Measurements from ENCODE around the gene MAZ. TPM values are rescaled to one million over a fixed set of nuclear protein-coding genes. Genes with fewer than 3 reads are reported as not detected.

Gene MAZ
- total RNA-seq, 1 experiment from 2014 or later = 426 TPM

DNA sequence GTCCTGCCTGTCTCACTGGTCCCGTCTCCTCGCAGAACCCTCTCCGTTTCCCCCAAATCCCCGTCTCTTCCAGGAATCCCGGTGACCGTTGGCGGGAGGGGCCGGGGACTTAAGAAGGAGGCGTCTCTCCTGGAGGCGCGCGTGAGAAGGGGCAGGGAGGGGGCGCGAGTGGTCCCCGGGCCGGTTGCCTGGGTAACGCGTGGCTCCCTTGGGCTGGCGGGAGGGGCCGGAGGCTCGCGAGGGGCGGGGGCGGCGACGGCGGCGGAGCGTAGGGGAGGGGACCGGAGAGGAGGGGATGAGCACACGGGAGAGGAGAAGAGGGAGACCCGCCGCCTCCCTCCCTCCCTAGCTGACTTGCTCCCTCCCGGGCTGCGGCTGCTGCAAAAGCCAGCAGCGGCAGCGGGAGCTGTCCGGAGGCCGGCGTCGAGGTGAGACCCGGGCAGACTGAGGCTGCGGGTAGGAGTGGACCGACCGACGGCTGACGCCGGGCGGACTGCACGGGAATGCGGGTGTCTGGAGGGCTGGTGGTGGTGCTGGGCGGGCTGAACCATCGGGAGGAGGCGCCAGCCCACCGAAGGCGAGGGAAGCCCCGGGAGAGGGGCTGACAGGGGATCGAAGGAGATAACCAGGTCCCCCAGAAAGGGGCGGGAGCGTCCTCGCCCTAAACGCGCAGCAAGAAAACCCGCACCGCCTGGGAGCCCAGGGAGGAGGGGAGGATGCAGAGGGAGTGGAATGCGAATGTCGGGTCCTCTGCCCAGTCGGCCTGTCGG lies 5.8 kb downstream of the MAZ start, which contains the start of gene PRRT2:
Gene PRRT2, plus strand, starts transcription at position 298 of the 770 bp plus-strand sequence. CDS start 862 bp downstream, outside the sequence.
- ATAC-seq (peak; percentile 2), DNase-seq (ENCODE audit: low read depth, low spot score) (no peak)
- TF ChIP-seq, protein P1, sequence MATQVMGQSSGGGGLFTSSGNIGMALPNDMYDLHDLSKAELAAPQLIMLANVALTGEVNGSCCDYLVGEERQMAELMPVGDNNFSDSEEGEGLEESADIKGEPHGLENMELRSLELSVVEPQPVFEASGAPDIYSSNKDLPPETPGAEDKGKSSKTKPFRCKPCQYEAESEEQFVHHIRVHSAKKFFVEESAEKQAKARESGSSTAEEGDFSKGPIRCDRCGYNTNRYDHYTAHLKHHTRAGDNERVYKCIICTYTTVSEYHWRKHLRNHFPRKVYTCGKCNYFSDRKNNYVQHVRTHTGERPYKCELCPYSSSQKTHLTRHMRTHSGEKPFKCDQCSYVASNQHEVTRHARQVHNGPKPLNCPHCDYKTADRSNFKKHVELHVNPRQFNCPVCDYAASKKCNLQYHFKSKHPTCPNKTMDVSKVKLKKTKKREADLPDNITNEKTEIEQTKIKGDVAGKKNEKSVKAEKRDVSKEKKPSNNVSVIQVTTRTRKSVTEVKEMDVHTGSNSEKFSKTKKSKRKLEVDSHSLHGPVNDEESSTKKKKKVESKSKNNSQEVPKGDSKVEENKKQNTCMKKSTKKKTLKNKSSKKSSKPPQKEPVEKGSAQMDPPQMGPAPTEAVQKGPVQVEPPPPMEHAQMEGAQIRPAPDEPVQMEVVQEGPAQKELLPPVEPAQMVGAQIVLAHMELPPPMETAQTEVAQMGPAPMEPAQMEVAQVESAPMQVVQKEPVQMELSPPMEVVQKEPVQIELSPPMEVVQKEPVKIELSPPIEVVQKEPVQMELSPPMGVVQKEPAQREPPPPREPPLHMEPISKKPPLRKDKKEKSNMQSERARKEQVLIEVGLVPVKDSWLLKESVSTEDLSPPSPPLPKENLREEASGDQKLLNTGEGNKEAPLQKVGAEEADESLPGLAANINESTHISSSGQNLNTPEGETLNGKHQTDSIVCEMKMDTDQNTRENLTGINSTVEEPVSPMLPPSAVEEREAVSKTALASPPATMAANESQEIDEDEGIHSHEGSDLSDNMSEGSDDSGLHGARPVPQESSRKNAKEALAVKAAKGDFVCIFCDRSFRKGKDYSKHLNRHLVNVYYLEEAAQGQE (IDR thresholded peaks at IDR 0.05; ENCODE audit: insufficient read depth in 1 of 2, low read depth in 2 of 2, low read length in 1 of 2) = no peak
- TF ChIP-seq SIN3A (IDR thresholded peaks at IDR 0.05; ENCODE audit: borderline replicate concordance, insufficient read depth, low read depth, low read length) (no peak), POLR2AphosphoS5 (IDR thresholded peaks at IDR 0.05; ENCODE audit: low read depth, low read length) (no peak), TCF7L2 (IDR thresholded peaks at IDR 0.05; ENCODE audit: low read depth, low read length) (no peak)
- TF ChIP-seq, protein P2, sequence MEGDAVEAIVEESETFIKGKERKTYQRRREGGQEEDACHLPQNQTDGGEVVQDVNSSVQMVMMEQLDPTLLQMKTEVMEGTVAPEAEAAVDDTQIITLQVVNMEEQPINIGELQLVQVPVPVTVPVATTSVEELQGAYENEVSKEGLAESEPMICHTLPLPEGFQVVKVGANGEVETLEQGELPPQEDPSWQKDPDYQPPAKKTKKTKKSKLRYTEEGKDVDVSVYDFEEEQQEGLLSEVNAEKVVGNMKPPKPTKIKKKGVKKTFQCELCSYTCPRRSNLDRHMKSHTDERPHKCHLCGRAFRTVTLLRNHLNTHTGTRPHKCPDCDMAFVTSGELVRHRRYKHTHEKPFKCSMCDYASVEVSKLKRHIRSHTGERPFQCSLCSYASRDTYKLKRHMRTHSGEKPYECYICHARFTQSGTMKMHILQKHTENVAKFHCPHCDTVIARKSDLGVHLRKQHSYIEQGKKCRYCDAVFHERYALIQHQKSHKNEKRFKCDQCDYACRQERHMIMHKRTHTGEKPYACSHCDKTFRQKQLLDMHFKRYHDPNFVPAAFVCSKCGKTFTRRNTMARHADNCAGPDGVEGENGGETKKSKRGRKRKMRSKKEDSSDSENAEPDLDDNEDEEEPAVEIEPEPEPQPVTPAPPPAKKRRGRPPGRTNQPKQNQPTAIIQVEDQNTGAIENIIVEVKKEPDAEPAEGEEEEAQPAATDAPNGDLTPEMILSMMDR (IDR thresholded peaks at IDR 0.05) = no peak
- H3K4me3 ChIP-seq (ENCODE audit: low read depth in 2 of 2, low read length in 2 of 2) = peak within 1 kb of the TSS; percentile 83 to 89
- intact Hi-C loops (cut with micrococcal nuclease; ENCODE audit: unreplicated experiment) (loop anchor here (10.0 kb wide), 1 partner anchor 117 kb away; no protein-coding TSS in a partner anchor), in situ Hi-C loops (cut with HindIII; ENCODE audit: low pct_unique_long_range_greater_than_20kb, low sequenced_read_pairs) (no loop called here)
- H3K9me3 ChIP-seq (ENCODE audit: control insufficient read depth, insufficient read depth, low read depth, low read length) = no peaks in the 10 kb centered on the region
- peaks cover 36% of the 10 kb centered on the region for H3K4me1 ChIP-seq (ENCODE audit: control insufficient read depth, insufficient read depth, low read length)
- ChIA-PET POLR2A (interaction anchor here (0.6 to 0.8 kb wide), 2 partner anchors 9 to 120 kb away, joined by 4 read pairs; no protein-coding TSS in a partner anchor), CTCF (interaction anchor here (0.5 to 0.6 kb wide), 2 partner anchors 23 to 27 kb away, joined by 4 to 5 read pairs; no protein-coding TSS in a partner anchor)
- H3K27ac ChIP-seq (ENCODE audit: low read length) = peak within 1 kb of the TSS; percentile 83
- H3K36me3 ChIP-seq (ENCODE audit: control insufficient read depth, insufficient read depth, low read length) = peaks cover 5% of the 10 kb centered on the region; the same call in 1 of the 2 replicates
- no TSS peak for BruUV-seq (replicated peaks)
- H3K27me3 ChIP-seq (ENCODE audit: control insufficient read depth, insufficient read depth, low read length) = no peaks in the 10 kb centered on the region

- intact Hi-C loops (cut with micrococcal nuclease; ENCODE audit: unreplicated experiment) = loop anchor here (10.0 kb wide), 1 partner anchor 118 kb away; no protein-coding TSS in a partner anchor
- TF ChIP-seq TCF7L2 (IDR thresholded peaks at IDR 0.05; ENCODE audit: low read depth, low read length) (no peak), SIN3A (IDR thresholded peaks at IDR 0.05; ENCODE audit: borderline replicate concordance, insufficient read depth, low read depth, low read length) (no peak)
- TF ChIP-seq, protein P2 (IDR thresholded peaks at IDR 0.05) = no peak
- ChIA-PET CTCF (no interaction called here), POLR2A (interaction anchor here (0.6 kb wide), 1 partner anchor 121 kb away, joined by 4 read pairs; no protein-coding TSS in a partner anchor)
- Histone ChIP-seq H3K27me3 (ENCODE audit: control insufficient read depth, insufficient read depth, low read length) (no peaks in the 10 kb centered on the region), H3K36me3 (ENCODE audit: control insufficient read depth, insufficient read depth, low read length) (peaks cover 6% of the 10 kb centered on the region; the same call in 1 of the 2 replicates), H3K27ac (ENCODE audit: low read length) (peak overlapping the region; percentile 76), H3K4me3 (ENCODE audit: low read depth in 2 of 2, low read length in 2 of 2) (peak overlapping the region; percentile 83 to 89), H3K9me3 (ENCODE audit: control insufficient read depth, insufficient read depth, low read depth, low read length) (no peaks in the 10 kb centered on the region), H3K4me1 (ENCODE audit: control insufficient read depth, insufficient read depth, low read length) (peaks cover 40% of the 10 kb centered on the region)
- DNase-seq (ENCODE audit: low read depth, low spot score) = no peak
- BruUV-seq (replicated peaks) = no TSS peak
- ATAC-seq = no peak
- in situ Hi-C loops (cut with HindIII; ENCODE audit: low pct_unique_long_range_greater_than_20kb, low sequenced_read_pairs) = no loop called here
These were observed 6.7 kb downstream of the MAZ start for GRCh38 chr16:29812754-29813643.
